HCT116 (cell line): ENCODE data around the gene GGT6. TPM values are rescaled to one million over a fixed set of nuclear protein-coding genes. Genes with fewer than 3 reads are reported as not detected.

Source experiments
- ATAC-seq: fragments of 200-7000 bp; cut with Tn5 transposase; 2 replicates; pipeline ENCODE4 v1.9.1; 2020; ENCODE audit warnings: mild to moderate bottlenecking, moderate library complexity
- BruUV-seq: library from RNA; stranded (reverse); fragments of 400-500 nt; replicated peaks from 2 replicates; lab custom pipeline; 2021; lab: Mats Ljungman, UMichigan
- CTCF ChIA-PET: fragments of 300-600 bp; sonication (Branson Sonifier 250); formaldehyde crosslinking; loops from one replicate; lab custom pipeline; 2021; ENCODE audit warnings: antibody characterized with exemption; lab: Charles Lee
- POLR2A ChIA-PET: fragments of 300-600, 350-600 bp; sonication (Branson Sonifier 250); formaldehyde crosslinking; loops from one replicate; lab custom pipeline; 2021; ENCODE audit warnings: antibody characterized with exemption; lab: Charles Lee
- RAD21 ChIA-PET, 2 experiments: fragments of 300-600 bp; sonication (Branson Sonifier 250); formaldehyde crosslinking; loops; one replicate each; lab custom pipeline; 2023; ENCODE audit warnings: low total read pairs in 2 of 2; ENCODE audit not compliant: uncharacterized antibody in 2 of 2, unreplicated experiment in 2 of 2, low non-redundant PET in 1 of 2; lab: Charles Lee
- DNase-seq: peaks from one replicate; pipeline ENCODE4 v3.0.0-alpha.2; 2010; ENCODE audit warnings: low read depth, low spot score
- H2AFZ ChIP-seq: fragments of 200-600 bp; shearing (Covaris generic), sonication (generic); 2 replicates; pipeline ENCODE4 v1.6.1; 2017; ENCODE audit warnings: low read depth, mixed run types, mixed read lengths, antibody characterized with exemption, low read length; ENCODE audit not compliant: poor library complexity, severe bottlenecking
- H3K27ac ChIP-seq: 2 replicates; pipeline ENCODE4 v1.5.1; 2012; ENCODE audit warnings: low read depth, low read length
- H3K27me3 ChIP-seq: fragments of 200-600 bp; sonication (generic); 2 replicates; pipeline ENCODE4 v1.6.1; 2016; ENCODE audit warnings: mixed run types, low read length, mixed read lengths; ENCODE audit not compliant: insufficient read depth
- H3K36me3 ChIP-seq, 2 experiments: fragments of 200-500 bp in 1 of 2; fragments of 200-600 bp in 1 of 2; sonication (Bioruptor generic) in 1 of 2; sonication (generic) in 1 of 2; 2 replicates each; pipeline versions ENCODE4 v1.5.1 to v1.6.1; 2014 to 2016; ENCODE audit warnings: low read length in 2 of 2, inconsistent platforms in 1 of 2, mixed read lengths in 1 of 2, mixed run types in 1 of 2; ENCODE audit not compliant: insufficient read depth in 2 of 2, control insufficient read depth in 1 of 2
- H3K4me1 ChIP-seq, 2 experiments: fragments of 200-600 bp in 1 of 2; sonication (generic) in 1 of 2; 2 replicates each; pipeline versions ENCODE4 v1.5.1 to v1.6.1; 2012 to 2017; ENCODE audit warnings: low read length in 2 of 2, inconsistent platforms in 1 of 2, mild to moderate bottlenecking in 1 of 2, mixed read lengths in 1 of 2, mixed run types in 1 of 2, moderate library complexity in 1 of 2; ENCODE audit not compliant: insufficient read depth in 2 of 2, control insufficient read depth in 1 of 2
- H3K4me2 ChIP-seq: fragments of 200-600 bp; sonication (generic); 2 replicates; pipeline ENCODE4 v1.6.1; 2017; ENCODE audit warnings: mixed run types, low read length, mixed read lengths
- H3K4me3 ChIP-seq, 2 experiments: fragments of 200-600 bp in 1 of 2; sonication (generic) in 1 of 2; replicated peaks in 1 of 2; 2 replicates each; pipeline ENCODE4 v1.5.1; 2011 to 2016; ENCODE audit warnings: low read length in 2 of 2, control low read depth in 1 of 2, low read depth in 1 of 2, mild to moderate bottlenecking in 1 of 2, mixed read lengths in 1 of 2, mixed run types in 1 of 2
- H3K79me2 ChIP-seq: fragments of 200-600 bp; sonication (generic); 2 replicates; pipeline ENCODE4 v1.6.1; 2017; ENCODE audit warnings: mild to moderate bottlenecking, mixed run types, low read length, moderate library complexity, mixed read lengths; ENCODE audit not compliant: insufficient read depth
- H3K9ac ChIP-seq: fragments of 200-600 bp; sonication (generic); 2 replicates; pipeline ENCODE4 v1.6.1; 2016; ENCODE audit warnings: low read length, mixed read lengths
- H3K9me2 ChIP-seq: fragments of 200-600 bp; sonication (generic), shearing (Covaris generic); 2 replicates; pipeline ENCODE4 v1.6.1; 2017; ENCODE audit warnings: mixed run types, mild to moderate bottlenecking, moderate library complexity; ENCODE audit not compliant: insufficient read depth
- H3K9me3 ChIP-seq, 2 experiments: fragments of 200-500 bp in 1 of 2; fragments of 200-600 bp in 1 of 2; sonication (Bioruptor generic) in 1 of 2; sonication (generic) in 1 of 2; 2 replicates each; pipeline ENCODE4 v1.6.1; 2014 to 2017; ENCODE audit warnings: low read length in 2 of 2, mixed read lengths in 2 of 2, inconsistent platforms in 1 of 2, low read depth in 1 of 2, mild to moderate bottlenecking in 1 of 2, mixed run types in 1 of 2, moderate library complexity in 1 of 2; ENCODE audit not compliant: control insufficient read depth in 1 of 2, insufficient read depth in 1 of 2
- H4K20me1 ChIP-seq: fragments of 200-600 bp; sonication (generic), shearing (Covaris generic); 2 replicates; pipeline ENCODE4 v1.6.1; 2017; ENCODE audit warnings: mixed run types, mild to moderate bottlenecking, moderate library complexity; ENCODE audit not compliant: insufficient read depth
- ATF3 ChIP-seq: IDR thresholded peaks from 2 replicates; pipeline ENCODE4 v1.6.1; 2012
- CBX3 ChIP-seq: IDR thresholded peaks from 2 replicates; pipeline ENCODE4 v1.6.1; 2012; ENCODE audit warnings: low read depth
- CEBPB ChIP-seq: IDR thresholded peaks from 2 replicates; pipeline ENCODE4 v1.6.1; 2012; ENCODE audit warnings: low read depth
- EZH2 ChIP-seq: fragments of 200-600 bp; sonication (generic); IDR thresholded peaks from 2 replicates; pipeline ENCODE4 v1.6.1; 2017; ENCODE audit warnings: antibody characterized with exemption, mixed run types
- EZH2phosphoT487 ChIP-seq: fragments of 200-600 bp; IDR thresholded peaks from 2 replicates; pipeline ENCODE4 v1.6.1; 2018; ENCODE audit warnings: antibody characterized with exemption, borderline replicate concordance
- POLR2A ChIP-seq: IDR thresholded peaks from 2 replicates; pipeline ENCODE4 v1.7.0; 2011; ENCODE audit warnings: borderline replicate concordance; ENCODE audit not compliant: insufficient read depth, insufficient read length; ENCODE audit errors: extremely low read depth
- RAD21 ChIP-seq: IDR thresholded peaks from 2 replicates; pipeline ENCODE4 v1.6.1; 2012; ENCODE audit warnings: low read depth, mild to moderate bottlenecking
- REST ChIP-seq: IDR thresholded peaks from 2 replicates; pipeline ENCODE4 v1.6.1; 2012; ENCODE audit warnings: low read depth
- SP1 ChIP-seq: IDR thresholded peaks from 2 replicates; pipeline ENCODE4 v1.6.1; 2012; ENCODE audit warnings: low read depth
- SRF ChIP-seq: IDR thresholded peaks from 2 replicates; pipeline ENCODE4 v1.6.1; 2012; ENCODE audit warnings: low read depth
- TCF7L2 ChIP-seq: IDR thresholded peaks from 2 replicates; pipeline ENCODE4 v1.7.0; 2011; ENCODE audit warnings: borderline replicate concordance, inconsistent platforms; ENCODE audit not compliant: insufficient read depth, insufficient read length; ENCODE audit errors: extremely low read depth
- YY1 ChIP-seq: IDR thresholded peaks from 2 replicates; pipeline ENCODE4 v1.6.1; 2011; ENCODE audit warnings: low read length, low read depth, moderate library complexity, mild to moderate bottlenecking; ENCODE audit not compliant: insufficient replicate concordance; ENCODE audit errors: extremely low read depth
- ZFX ChIP-seq: fragments of 450-650 bp; IDR thresholded peaks from 2 replicates; pipeline ENCODE4 v1.6.1; 2017
- intact Hi-C: fragments of 100-400 bp; cut with micrococcal nuclease; formaldehyde crosslinking; loops from 2 replicates; pipeline ENCODE4 v1.10.0; 2022
- total RNA-seq: library from RNA; stranded (reverse); gene quantifications from one replicate; pipeline ENCODE4 v1.2.1, GENCODE V29; 2021; ENCODE audit not compliant: unreplicated experiment

Gene GGT6
- total RNA-seq, 1 experiment from 2014 or later: 0.10 TPM

- CTCF ChIA-PET: no interaction called here
- RAD21 ChIA-PET: no interaction called here
- H3K4me1 ChIP-seq: no peaks in the 10 kb centered on the region
- no peak overlapping the region for H3K4me2 ChIP-seq
- no peak overlapping the region for H3K9ac ChIP-seq
- ATAC-seq (no peak), DNase-seq (no peak)
- intact Hi-C loops: no loop called here
- no peak overlapping the region for H3K27ac ChIP-seq
- H3K36me3 ChIP-seq: peaks cover 41 to 72% of the 10 kb centered on the region in 2 experiments; a peak in 3 of 4 replicates
- H3K79me2 ChIP-seq: peaks cover 41% of the 10 kb centered on the region
- BruUV-seq: TSS peak; percentile 14
- H3K4me3 ChIP-seq: no peak overlapping the region
- no peaks in the 10 kb centered on the region for H3K27me3 ChIP-seq
- H4K20me1 ChIP-seq: peaks cover 3% of the 10 kb centered on the region; the same call in 1 of the 2 replicates
- TF ChIP-seq POLR2A (no peak), EZH2 (no peak), RAD21 (no peak), EZH2phosphoT487 (no peak), CEBPB (no peak), SP1 (no peak), REST (no peak), SRF (no peak), YY1 (no peak), ATF3 (no peak), TCF7L2 (no peak), CBX3 (no peak), ZFX (no peak)
- H3K9me2 ChIP-seq: no peaks in the 10 kb centered on the region
- POLR2A ChIA-PET: no interaction called here
- no peaks in the 10 kb centered on the region for H3K9me3 ChIP-seq
- no peak overlapping the region for H2AFZ ChIP-seq
Measured at GRCh38 chr17:4544951-4545216, 15.5 kb downstream of the GGT6 start.
